Activated CD4-positive, alpha-beta memory T cell treated with anti-CD3 and anti-CD28 coated beads for 36 hours (primary cell): ENCODE measurements around the gene SLC23A1. TPM values are rescaled to one million over a fixed set of nuclear protein-coding genes. Genes with fewer than 3 reads are reported as not detected.
"Not testable (repeated sequence)": the region's sequence is repeated elsewhere in the genome, so short reads cannot be mapped to it uniquely, and the experiment has no call there.

Source experiments
- CTCF ChIA-PET: fragments of 350-600 bp; sonication (Branson Sonifier 250); formaldehyde crosslinking; loops from one replicate; lab custom pipeline; 2021; ENCODE audit warnings: antibody characterized with exemption, inconsistent platforms; lab: Charles Lee
- POLR2A ChIA-PET: fragments of 350-600 bp; sonication (Branson Sonifier 250); formaldehyde crosslinking; loops from one replicate; lab custom pipeline; 2021; ENCODE audit warnings: antibody characterized with exemption; lab: Charles Lee
- DNase-seq: peaks from one replicate; pipeline ENCODE4 v3.0.0-alpha.2; 2020
- H3K27ac Mint-ChIP-seq: one replicate; pipeline ENCODE4 v1.8.0; 2021; ENCODE audit warnings: mixed read lengths
- H3K27me3 Mint-ChIP-seq: one replicate; pipeline ENCODE4 v1.8.0; 2021; ENCODE audit warnings: mixed read lengths
- H3K36me3 Mint-ChIP-seq: one replicate; pipeline ENCODE4 v1.8.0; 2021; ENCODE audit warnings: mixed read lengths
- H3K4me1 Mint-ChIP-seq: one replicate; pipeline ENCODE4 v1.8.0; 2021; ENCODE audit warnings: low read depth, mixed read lengths
- H3K4me3 Mint-ChIP-seq: one replicate; pipeline ENCODE4 v1.8.0; 2021; ENCODE audit warnings: mild to moderate bottlenecking, mixed read lengths
- H3K9me3 Mint-ChIP-seq: one replicate; pipeline ENCODE4 v1.8.0; 2021; ENCODE audit warnings: mixed read lengths
- intact Hi-C: fragments of 100-400 bp; cut with micrococcal nuclease; formaldehyde crosslinking; loops from one replicate; pipeline ENCODE4 v1.15.1; 2023
- total RNA-seq, 2 experiments: library from RNA; stranded (reverse); gene quantifications; one replicate each; pipeline ENCODE4 v1.2.3, GENCODE V29; 2021

Gene SLC23A1
- total RNA-seq, 2 experiments from 2014 or later = 1.0 to 1.4 TPM

DNA sequence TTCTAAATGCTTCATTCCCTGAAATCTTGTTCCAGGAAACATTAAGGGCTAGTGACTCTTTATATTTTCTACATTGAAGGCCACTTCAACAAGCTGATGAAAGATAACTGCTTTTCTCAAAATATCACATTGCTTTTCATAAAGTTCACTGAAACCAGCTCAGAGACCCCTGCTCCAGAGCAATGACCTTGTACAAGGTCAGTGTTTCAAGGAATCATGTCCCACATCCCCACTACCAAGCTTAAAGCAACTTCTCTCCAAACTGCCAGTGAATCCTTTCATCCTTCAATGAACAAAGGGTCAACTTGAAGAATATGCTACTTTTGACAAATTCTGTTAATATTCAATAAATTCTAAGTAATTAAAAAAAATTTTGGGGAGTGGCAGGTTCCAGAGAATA lies 32.8 kb upstream of the SLC23A1 start:
- intact Hi-C loops = loop anchor here (1.0 to 2.0 kb wide), 8 partner anchors 26 to 161 kb away; partner anchors contain the start of genes PAIP2, STING1 and UBE2D2
- no peak for DNase-seq
- Mint-ChIP-seq H3K4me1 (peaks cover 54% of the 10 kb centered on the region), H3K9me3 (no peaks in the 10 kb centered on the region), H3K27ac (peak overlapping the region; percentile 96), H3K27me3 (no peaks in the 10 kb centered on the region), H3K4me3 (peak overlapping the region; percentile 49), H3K36me3 (peaks cover 56% of the 10 kb centered on the region)
- ChIA-PET CTCF (interaction anchor here (0.7 to 13.6 kb wide), 11 partner anchors 9 to 349 kb away, joined by 3 to 443 read pairs (median 4); partner anchors contain the start of genes DNAJC18 and SPATA24), POLR2A (interaction anchor here (0.8 to 7.9 kb wide), 19 partner anchors 10 to 236 kb away, joined by 3 to 57 read pairs (median 9); partner anchors contain the start of genes DNAJC18, MATR3, MZB1 and SPATA24)

- H3K36me3 Mint-ChIP-seq = peaks cover 51% of the 10 kb centered on the region
- POLR2A ChIA-PET = interaction anchor here (0.8 to 7.9 kb wide), 17 partner anchors 9 to 147 kb away, joined by 3 to 57 read pairs (median 11); partner anchors contain the start of genes DNAJC18, MATR3, MZB1 and SPATA24
Observed at GRCh38 chr5:139415221-139415861, 32.2 kb upstream of the SLC23A1 start.

GRCh38 chr5:139414581-139415130 lies 31.6 kb upstream of the SLC23A1 start:
- Mint-ChIP-seq H3K27ac (peak overlapping the region; percentile 96), H3K27me3 (no peaks in the 10 kb centered on the region), H3K4me3 (peak overlapping the region; percentile 61), H3K36me3 (peaks cover 46% of the 10 kb centered on the region), H3K4me1 (peaks cover 52% of the 10 kb centered on the region), H3K9me3 (no peaks in the 10 kb centered on the region)
- DNase-seq = peak; percentile 31
- intact Hi-C loops = loop anchor here (1.0 to 2.0 kb wide), 10 partner anchors 10 to 223 kb away; partner anchors contain the start of genes PAIP2, SPATA24, STING1 and UBE2D2
- ChIA-PET POLR2A (interaction anchor here (0.8 to 7.9 kb wide), 19 partner anchors 11 to 151 kb away, joined by 3 to 57 read pairs (median 9); partner anchors contain the start of genes DNAJC18, MATR3, MZB1 and PAIP2), CTCF (interaction anchor here (0.9 to 13.6 kb wide), 10 partner anchors 8 to 179 kb away, joined by 3 to 443 read pairs (median 4); partner anchors contain the start of genes DNAJC18, SPATA24 and UBE2D2)

More at GRCh38 chr5:139415221-139415861, 32.2 kb upstream of the SLC23A1 start:
- Mint-ChIP-seq H3K4me1 (peaks cover 53% of the 10 kb centered on the region), H3K27ac (peak overlapping the region; percentile 96), H3K4me3 (peak overlapping the region; percentile 61), H3K27me3 (no peaks in the 10 kb centered on the region), H3K9me3 (no peaks in the 10 kb centered on the region)
- peak; percentile 77 for DNase-seq
- CTCF ChIA-PET = interaction anchor here (0.6 to 13.6 kb wide), 11 partner anchors 9 to 350 kb away, joined by 3 to 443 read pairs (median 4); partner anchors contain the start of genes DNAJC18 and SPATA24
- intact Hi-C loops = loop anchor here (1.0 to 2.0 kb wide), 8 partner anchors 25 to 161 kb away; partner anchors contain the start of genes PAIP2, STING1 and UBE2D2

GRCh38 chr5:139413963-139414362 lies 30.9 kb upstream of the SLC23A1 start:
- H3K27me3 Mint-ChIP-seq = no peaks in the 10 kb centered on the region
- peak; percentile 62 for DNase-seq
- intact Hi-C loops = loop anchor here (1.0 to 2.0 kb wide), 6 partner anchors 10 to 223 kb away; partner anchors contain the start of genes SPATA24, STING1 and UBE2D2
- H3K9me3 Mint-ChIP-seq = no peaks in the 10 kb centered on the region
- ChIA-PET CTCF (interaction anchor here (0.6 to 13.6 kb wide), 10 partner anchors 9 to 180 kb away, joined by 3 to 443 read pairs (median 4); partner anchors contain the start of genes DNAJC18, SPATA24 and UBE2D2), POLR2A (interaction anchor here (0.6 to 7.9 kb wide), 17 partner anchors 11 to 151 kb away, joined by 3 to 57 read pairs (median 11); partner anchors contain the start of genes DNAJC18, MATR3, MZB1 and PAIP2)
- peak overlapping the region; percentile 61 for H3K4me3 Mint-ChIP-seq
- H3K36me3 Mint-ChIP-seq = peaks cover 42% of the 10 kb centered on the region
- peaks cover 52% of the 10 kb centered on the region for H3K4me1 Mint-ChIP-seq
- H3K27ac Mint-ChIP-seq = peak overlapping the region; percentile 96

- no peaks in the 10 kb centered on the region for H3K9me3 Mint-ChIP-seq
- H3K36me3 Mint-ChIP-seq = peaks cover 35% of the 10 kb centered on the region
- ChIA-PET POLR2A (interaction anchor here (2.9 to 5.7 kb wide), 2 partner anchors 21 to 46 kb away, joined by 14 to 57 read pairs; partner anchors contain the start of gene MZB1), CTCF (interaction anchor here (1.1 to 13.6 kb wide), 5 partner anchors 10 to 103 kb away, joined by 3 to 443 read pairs (median 9); partner anchors contain the start of genes DNAJC18 and SPATA24)
- intact Hi-C loops = no loop called here
- H3K27me3 Mint-ChIP-seq = no peaks in the 10 kb centered on the region
- DNase-seq = no peak
- H3K4me3 Mint-ChIP-seq = no peak overlapping the region
- H3K4me1 Mint-ChIP-seq = peaks cover 50% of the 10 kb centered on the region
- peak overlapping the region; percentile 96 for H3K27ac Mint-ChIP-seq
Observed at GRCh38 chr5:139413153-139413552, 30.1 kb upstream of the SLC23A1 start.

DNA sequence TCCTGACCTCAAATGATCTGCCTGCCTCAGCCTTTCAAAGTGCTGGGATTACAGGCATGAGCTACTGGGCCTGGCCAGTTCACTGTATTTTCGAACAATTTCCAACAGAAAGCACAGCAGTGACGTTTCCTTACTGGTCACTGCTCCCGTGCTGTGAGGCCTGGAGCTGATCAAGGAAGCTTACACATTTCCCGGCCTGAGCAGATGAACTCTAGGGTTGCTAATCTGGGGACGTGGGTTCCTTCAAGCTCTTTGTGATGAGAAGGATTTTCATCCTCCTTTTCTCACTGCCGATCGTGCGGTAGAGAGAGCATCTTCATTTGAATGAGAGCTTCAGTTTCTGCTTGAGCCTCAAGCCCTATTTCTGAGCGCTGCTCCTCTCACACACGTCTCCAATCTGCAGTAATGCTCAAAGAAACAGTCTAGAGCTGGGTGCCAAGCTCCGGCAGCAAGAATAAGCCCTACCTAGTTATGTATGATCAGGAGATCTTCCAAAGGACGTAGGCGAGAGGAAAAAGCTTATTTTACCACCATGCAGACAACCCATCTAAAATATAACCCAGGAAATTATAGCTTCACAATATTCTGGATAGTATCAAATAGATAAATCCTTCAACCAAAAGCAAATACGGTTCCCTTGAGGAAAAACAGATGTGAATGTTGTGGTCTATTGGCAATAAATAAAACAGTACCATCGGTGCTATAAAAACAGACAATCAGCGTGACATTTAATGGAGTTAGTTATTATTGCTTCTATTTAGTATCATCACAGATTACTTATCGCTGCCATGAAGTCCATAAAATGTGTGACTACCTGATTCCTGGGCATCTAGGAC lies 28.1 kb upstream of the SLC23A1 start:
- H3K9me3 Mint-ChIP-seq = no peaks in the 10 kb centered on the region
- H3K4me3 Mint-ChIP-seq = no peak overlapping the region
- intact Hi-C loops = no loop called here
- no peaks in the 10 kb centered on the region for H3K27me3 Mint-ChIP-seq
- POLR2A ChIA-PET = no interaction called here
- no peak for DNase-seq
- CTCF ChIA-PET = interaction anchor here (0.9 to 4.0 kb wide), 7 partner anchors 8 to 222 kb away, joined by 3 to 16 read pairs (median 3); no protein-coding TSS in a partner anchor
- H3K27ac Mint-ChIP-seq = no peak overlapping the region
- H3K36me3 Mint-ChIP-seq = peaks cover 27% of the 10 kb centered on the region
- peaks cover 43% of the 10 kb centered on the region for H3K4me1 Mint-ChIP-seq

GRCh38 chr5:139410121-139410992 lies 27.3 kb upstream of the SLC23A1 start:
- DNase-seq = no peak
- Mint-ChIP-seq H3K27ac (no peak overlapping the region), H3K4me3 (no peak overlapping the region), H3K4me1 (peaks cover 34% of the 10 kb centered on the region), H3K27me3 (no peaks in the 10 kb centered on the region), H3K36me3 (peaks cover 26% of the 10 kb centered on the region), H3K9me3 (no peaks in the 10 kb centered on the region)
- intact Hi-C loops = no loop called here
- ChIA-PET CTCF (interaction anchor here (0.8 to 4.0 kb wide), 8 partner anchors 7 to 223 kb away, joined by 3 to 16 read pairs (median 3); no protein-coding TSS in a partner anchor), POLR2A (no interaction called here)

GRCh38 chr5:139409116-139409515 lies 26.0 kb upstream of the SLC23A1 start:
- CTCF ChIA-PET = interaction anchor here (2.1 to 4.0 kb wide), 2 partner anchors 11 to 13 kb away, joined by 6 to 16 read pairs; no protein-coding TSS in a partner anchor
- not testable (repeated sequence) for H3K27ac Mint-ChIP-seq

DNA sequence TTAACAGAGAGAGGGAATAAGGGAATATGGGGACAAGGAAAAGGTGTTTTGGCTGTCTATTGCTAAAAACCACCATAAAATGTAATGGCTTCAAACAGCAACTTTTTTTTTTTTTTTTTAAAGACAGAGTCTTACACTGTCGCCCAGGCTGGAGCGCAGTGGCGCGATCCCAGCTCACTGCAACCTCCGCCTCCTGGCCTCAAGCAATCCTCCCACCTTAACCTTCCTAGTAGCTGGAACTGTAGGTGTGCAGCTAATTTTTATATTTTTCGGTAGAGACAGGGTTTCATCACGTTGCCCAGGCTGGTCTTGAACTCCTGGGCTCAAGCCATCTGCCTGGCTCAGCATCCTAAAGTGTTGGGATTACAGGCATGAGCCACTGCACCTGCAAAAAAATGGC lies 25.1 kb upstream of the SLC23A1 start:
- H3K27me3 Mint-ChIP-seq = no peaks in the 10 kb centered on the region
- H3K9me3 Mint-ChIP-seq = no peaks in the 10 kb centered on the region
- intact Hi-C loops = no loop called here
- no peak overlapping the region for H3K27ac Mint-ChIP-seq
- peaks cover 23% of the 10 kb centered on the region for H3K4me1 Mint-ChIP-seq
- no peak overlapping the region for H3K4me3 Mint-ChIP-seq
- ChIA-PET CTCF (interaction anchor here (0.6 to 4.0 kb wide), 2 partner anchors 14 to 35 kb away, joined by 3 to 16 read pairs; no protein-coding TSS in a partner anchor), POLR2A (no interaction called here)
- DNase-seq = no peak
- H3K36me3 Mint-ChIP-seq = peaks cover 16% of the 10 kb centered on the region

More at GRCh38 chr5:139409116-139409515, 26.0 kb upstream of the SLC23A1 start:
- intact Hi-C loops, POLR2A ChIA-PET, H3K9me3 Mint-ChIP-seq, H3K27me3 Mint-ChIP-seq, H3K4me3 Mint-ChIP-seq, DNase-seq: not testable (repeated sequence)
- peaks cover 24% of the 10 kb centered on the region for H3K36me3 Mint-ChIP-seq
- H3K4me1 Mint-ChIP-seq = peaks cover 29% of the 10 kb centered on the region

DNA sequence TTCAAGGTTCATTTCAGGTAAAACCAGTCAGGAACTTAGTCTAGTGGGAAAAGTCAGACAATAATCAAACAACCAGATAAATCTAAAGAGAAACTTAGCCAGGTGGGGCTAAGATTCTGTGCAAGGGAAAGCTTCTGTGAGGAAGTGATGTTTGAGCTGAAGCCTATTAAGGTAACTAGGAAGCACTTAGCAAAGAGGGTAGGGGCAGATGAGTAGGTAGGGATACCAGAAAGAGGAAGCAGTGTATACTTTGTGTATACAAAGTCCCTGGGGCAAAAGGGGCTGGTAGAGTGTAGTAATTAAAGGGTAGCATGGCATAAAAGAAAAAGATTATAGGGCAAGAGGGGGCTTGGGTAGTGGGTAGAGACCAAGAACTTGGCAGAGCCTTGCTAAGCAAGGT lies 24.4 kb upstream of the SLC23A1 start:
- Mint-ChIP-seq H3K9me3 (no peaks in the 10 kb centered on the region), H3K27me3 (no peaks in the 10 kb centered on the region), H3K4me3 (no peak overlapping the region), H3K36me3 (peaks cover 10% of the 10 kb centered on the region), H3K27ac (no peak overlapping the region), H3K4me1 (peaks cover 23% of the 10 kb centered on the region)
- ChIA-PET CTCF (interaction anchor here (0.9 to 1.2 kb wide), 2 partner anchors 8 to 15 kb away, joined by 3 read pairs; no protein-coding TSS in a partner anchor), POLR2A (interaction anchor here (1.0 kb wide), 1 partner anchor 107 kb away, joined by 3 read pairs; no protein-coding TSS in a partner anchor)
- intact Hi-C loops = no loop called here
- no peak for DNase-seq
